ENCODE measurements around the gene MAOA.
A peak's percentile ranks its signal among the peaks of the same experiment; 100 is the strongest.

MAOA gene

DNA sequence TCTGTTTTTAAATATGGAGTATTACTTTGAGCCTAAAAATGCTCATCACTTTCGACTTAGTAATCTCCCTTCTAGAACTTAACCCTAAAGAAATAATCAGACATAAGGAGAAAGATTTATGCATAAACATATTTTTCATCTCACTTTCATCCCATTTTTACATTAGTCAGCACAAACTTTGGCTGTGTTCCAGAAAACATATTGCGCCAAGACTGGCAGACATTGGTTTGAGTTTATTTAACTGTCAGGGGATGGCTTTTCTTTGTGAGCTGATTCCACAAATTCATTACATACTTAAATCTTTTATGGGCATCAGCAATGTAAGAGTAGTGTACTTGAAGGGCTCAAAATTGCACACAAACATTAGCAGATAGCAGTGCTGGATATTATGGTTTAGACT lies 23.7 kb downstream of the MAOA start:
- TF ChIP-seq, protein P1, sequence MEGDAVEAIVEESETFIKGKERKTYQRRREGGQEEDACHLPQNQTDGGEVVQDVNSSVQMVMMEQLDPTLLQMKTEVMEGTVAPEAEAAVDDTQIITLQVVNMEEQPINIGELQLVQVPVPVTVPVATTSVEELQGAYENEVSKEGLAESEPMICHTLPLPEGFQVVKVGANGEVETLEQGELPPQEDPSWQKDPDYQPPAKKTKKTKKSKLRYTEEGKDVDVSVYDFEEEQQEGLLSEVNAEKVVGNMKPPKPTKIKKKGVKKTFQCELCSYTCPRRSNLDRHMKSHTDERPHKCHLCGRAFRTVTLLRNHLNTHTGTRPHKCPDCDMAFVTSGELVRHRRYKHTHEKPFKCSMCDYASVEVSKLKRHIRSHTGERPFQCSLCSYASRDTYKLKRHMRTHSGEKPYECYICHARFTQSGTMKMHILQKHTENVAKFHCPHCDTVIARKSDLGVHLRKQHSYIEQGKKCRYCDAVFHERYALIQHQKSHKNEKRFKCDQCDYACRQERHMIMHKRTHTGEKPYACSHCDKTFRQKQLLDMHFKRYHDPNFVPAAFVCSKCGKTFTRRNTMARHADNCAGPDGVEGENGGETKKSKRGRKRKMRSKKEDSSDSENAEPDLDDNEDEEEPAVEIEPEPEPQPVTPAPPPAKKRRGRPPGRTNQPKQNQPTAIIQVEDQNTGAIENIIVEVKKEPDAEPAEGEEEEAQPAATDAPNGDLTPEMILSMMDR (IDR thresholded peaks at IDR 0.05; ENCODE audit: unreplicated experiment in 3 of 3): no peak
- H3K27ac Mint-ChIP-seq: peak overlapping the region in 2 of 3 experiments; percentile 9 to 75
- H3K36me3 Mint-ChIP-seq (ENCODE audit: low read depth): no peaks in the 10 kb centered on the region
- H3K9me3 Mint-ChIP-seq: peaks cover 3% of the 10 kb centered on the region
- no peak overlapping the region for H3K4me3 Mint-ChIP-seq
- no peaks in the 10 kb centered on the region for H3K27me3 Mint-ChIP-seq (ENCODE audit: low read depth)
- no peaks in the 10 kb centered on the region for H3K4me1 Mint-ChIP-seq

- no peaks in the 10 kb centered on the region for H3K36me3 Mint-ChIP-seq (ENCODE audit: low read depth)
- no peaks in the 10 kb centered on the region for H3K4me1 Mint-ChIP-seq
- no peak overlapping the region for H3K4me3 Mint-ChIP-seq
- H3K27ac Mint-ChIP-seq: no peak overlapping the region
- H3K9me3 Mint-ChIP-seq: peaks cover 2% of the 10 kb centered on the region
- TF ChIP-seq, protein P1 (IDR thresholded peaks at IDR 0.05; ENCODE audit: unreplicated experiment in 3 of 3): no peak
- H3K27me3 Mint-ChIP-seq (ENCODE audit: low read depth): no peaks in the 10 kb centered on the region
Measured at GRCh38 chrX:43682726-43683125, 26.6 kb downstream of the MAOA start.

GRCh38 chrX:43685221-43685620 lies 29.1 kb downstream of the MAOA start:
- no peak overlapping the region for H3K4me3 Mint-ChIP-seq
- H3K36me3 Mint-ChIP-seq (ENCODE audit: low read depth): no peaks in the 10 kb centered on the region
- TF ChIP-seq, protein P1 (IDR thresholded peaks at IDR 0.05; ENCODE audit: unreplicated experiment in 3 of 3): no peak
- peaks cover 8% of the 10 kb centered on the region for H3K9me3 Mint-ChIP-seq
- H3K27me3 Mint-ChIP-seq (ENCODE audit: low read depth): no peaks in the 10 kb centered on the region
- no peaks in the 10 kb centered on the region for H3K4me1 Mint-ChIP-seq
- no peak overlapping the region for H3K27ac Mint-ChIP-seq

- H3K4me1 Mint-ChIP-seq: no peaks in the 10 kb centered on the region
- H3K27ac Mint-ChIP-seq: peak overlapping the region in 1 of 3 experiments; percentile 15
- H3K27me3 Mint-ChIP-seq (ENCODE audit: low read depth): no peaks in the 10 kb centered on the region
- no peaks in the 10 kb centered on the region for H3K36me3 Mint-ChIP-seq (ENCODE audit: low read depth)
- TF ChIP-seq, protein P1 (IDR thresholded peaks at IDR 0.05; ENCODE audit: unreplicated experiment in 3 of 3): no peak
- H3K4me3 Mint-ChIP-seq: no peak overlapping the region
- H3K9me3 Mint-ChIP-seq: peaks cover 8% of the 10 kb centered on the region
Measured at GRCh38 chrX:43688586-43688985, 32.5 kb downstream of the MAOA start.

DNA sequence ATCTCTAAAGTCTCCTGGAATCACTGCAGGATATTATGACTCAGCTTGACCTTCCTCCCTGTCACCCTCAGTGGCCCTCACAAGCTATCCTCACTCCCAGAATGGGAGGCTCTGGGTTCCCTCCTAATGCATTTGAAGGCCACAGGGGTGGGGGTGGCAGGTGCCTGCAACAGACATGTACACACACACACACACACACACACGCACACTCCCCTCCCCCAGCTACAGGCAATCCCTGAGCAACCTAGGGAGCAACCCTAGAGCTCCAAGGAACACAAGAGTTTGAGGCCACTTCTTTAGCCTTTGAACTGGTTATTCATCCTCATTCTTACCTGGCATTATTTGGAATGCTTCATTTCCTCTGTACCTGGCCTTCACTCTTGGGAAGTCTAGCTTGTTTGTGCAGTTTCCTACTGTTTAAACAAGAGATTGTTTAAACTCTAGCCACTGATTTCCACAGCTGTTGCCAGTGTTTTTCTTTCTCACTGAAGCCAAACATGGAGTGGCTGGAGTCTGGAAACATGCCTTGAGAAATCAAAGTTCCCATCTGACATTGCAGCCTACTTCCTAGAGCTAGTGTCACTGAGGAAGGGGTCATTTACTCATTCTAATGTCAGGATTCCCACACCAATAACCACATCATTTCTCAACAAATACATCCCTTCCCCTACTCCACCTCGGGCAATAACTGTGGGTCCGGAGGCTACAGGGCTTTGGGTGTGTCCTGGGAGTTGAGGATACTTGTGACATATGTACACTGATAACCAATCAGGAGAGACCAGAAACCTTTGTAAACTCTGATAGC lies 37.7 kb downstream of the MAOA start:
- TF ChIP-seq, protein P1 (IDR thresholded peaks at IDR 0.05; ENCODE audit: unreplicated experiment in 3 of 3): no peak
- H3K4me1 Mint-ChIP-seq: no peaks in the 10 kb centered on the region
- no peaks in the 10 kb centered on the region for H3K36me3 Mint-ChIP-seq (ENCODE audit: low read depth)
- no peaks in the 10 kb centered on the region for H3K27me3 Mint-ChIP-seq (ENCODE audit: low read depth)
- peak overlapping the region in 1 of 3 experiments; percentile 94 for H3K27ac Mint-ChIP-seq
- no peak overlapping the region for H3K4me3 Mint-ChIP-seq
- no peaks in the 10 kb centered on the region for H3K9me3 Mint-ChIP-seq

GRCh38 chrX:43699475-43699874 lies 43.4 kb downstream of the MAOA start:
- H3K4me3 Mint-ChIP-seq: no peak overlapping the region
- H3K36me3 Mint-ChIP-seq (ENCODE audit: low read depth): no peaks in the 10 kb centered on the region
- no peaks in the 10 kb centered on the region for H3K9me3 Mint-ChIP-seq
- TF ChIP-seq, protein P1 (IDR thresholded peaks at IDR 0.05; ENCODE audit: unreplicated experiment in 3 of 3): no peak
- H3K27me3 Mint-ChIP-seq (ENCODE audit: low read depth): no peaks in the 10 kb centered on the region
- no peak overlapping the region for H3K27ac Mint-ChIP-seq
- no peaks in the 10 kb centered on the region for H3K4me1 Mint-ChIP-seq
